ENCODE measurements around the gene DBN1. TPM values are rescaled to one million over a fixed set of nuclear protein-coding genes. Genes with fewer than 3 reads are reported as not detected.

DBN1 gene
- total RNA-seq, 1 donor: 214 TPM

- TF ChIP-seq CTCF (IDR thresholded peaks at IDR 0.05; ENCODE audit: insufficient read depth, low read depth, low read length): no peak
- H3K4me3 ChIP-seq (ENCODE audit: low read depth, low read length): no peak overlapping the region
- no peak for DNase-seq (ENCODE audit: low read depth)
These were observed 41.1 kb upstream of the DBN1 start for GRCh38 chr5:177514541-177514940.

- no peak for DNase-seq (ENCODE audit: low read depth)
- H3K4me3 ChIP-seq (ENCODE audit: low read depth, low read length): no peak overlapping the region
- TF ChIP-seq CTCF (IDR thresholded peaks at IDR 0.05; ENCODE audit: insufficient read depth, low read depth, low read length): no peak
These were observed 40.1 kb upstream of the DBN1 start for GRCh38 chr5:177513500-177513899.

- DNase-seq (ENCODE audit: low read depth): no peak
- H3K4me3 ChIP-seq (ENCODE audit: low read depth, low read length): no peak overlapping the region
- no peak for TF ChIP-seq CTCF (IDR thresholded peaks at IDR 0.05; ENCODE audit: insufficient read depth, low read depth, low read length)
These were observed 39.4 kb upstream of the DBN1 start for GRCh38 chr5:177512736-177513380.

- DNase-seq (ENCODE audit: low read depth): no peak
- TF ChIP-seq CTCF (IDR thresholded peaks at IDR 0.05; ENCODE audit: insufficient read depth, low read depth, low read length): no peak
- no peak overlapping the region for H3K4me3 ChIP-seq (ENCODE audit: low read depth, low read length)
These were observed 38.6 kb upstream of the DBN1 start for GRCh38 chr5:177511796-177512675.

- DNase-seq (ENCODE audit: low read depth): no peak
- H3K4me3 ChIP-seq (ENCODE audit: low read depth, low read length): no peak overlapping the region
- no peak for TF ChIP-seq CTCF (IDR thresholded peaks at IDR 0.05; ENCODE audit: insufficient read depth, low read depth, low read length)
These were observed 37.7 kb upstream of the DBN1 start for GRCh38 chr5:177511181-177511580.

- no peak for TF ChIP-seq CTCF (IDR thresholded peaks at IDR 0.05; ENCODE audit: insufficient read depth, low read depth, low read length)
- DNase-seq (ENCODE audit: low read depth): no peak
- no peak overlapping the region for H3K4me3 ChIP-seq (ENCODE audit: low read depth, low read length)
These were observed 37.2 kb upstream of the DBN1 start for GRCh38 chr5:177510567-177511053.
